Smooth muscle cell (in vitro differentiated cells): ENCODE data around the gene INHBB. TPM values are rescaled to one million over a fixed set of nuclear protein-coding genes. Genes with fewer than 3 reads are reported as not detected.

Experiments
- DNase-seq: peaks from one replicate; lab custom pipeline; 2025; ENCODE audit not compliant: unreplicated experiment; lab: John Stamatoyannopoulos, UW
- H2AFZ ChIP-seq: fragments of 200-600 bp; sonication (generic); 2 replicates; pipeline ENCODE4 v1.6.0; 2016; ENCODE audit warnings: antibody characterized with exemption, low read depth, mild to moderate bottlenecking
- H3F3A ChIP-seq: fragments of 200-600 bp; sonication (generic); 2 replicates; pipeline ENCODE4 v1.6.0; 2017; ENCODE audit warnings: antibody characterized with exemption, low read depth
- H3K27ac ChIP-seq: fragments of 200-600 bp; sonication (generic); 2 replicates; pipeline ENCODE4 v1.5.1; 2016; ENCODE audit warnings: low read depth, mild to moderate bottlenecking
- H3K27me3 ChIP-seq: fragments of 200-600 bp; sonication (generic); 2 replicates; pipeline ENCODE4 v1.6.1; 2016; ENCODE audit warnings: low read depth, mild to moderate bottlenecking
- H3K36me3 ChIP-seq: fragments of 200-600 bp; sonication (generic); 2 replicates; pipeline ENCODE4 v1.5.1; 2016; ENCODE audit warnings: low read depth
- H3K4me1 ChIP-seq: fragments of 200-600 bp; sonication (generic); 2 replicates; pipeline ENCODE4 v1.5.1; 2016; ENCODE audit warnings: low read depth
- H3K4me2 ChIP-seq: fragments of 200-600 bp; sonication (generic); 2 replicates; pipeline ENCODE4 v1.6.0; 2016; ENCODE audit warnings: mild to moderate bottlenecking
- H3K4me3 ChIP-seq: fragments of 200-600 bp; sonication (generic); 2 replicates; pipeline ENCODE4 v1.5.1; 2016; ENCODE audit warnings: mild to moderate bottlenecking
- H3K79me2 ChIP-seq: fragments of 200-600 bp; sonication (generic); 2 replicates; pipeline ENCODE4 v1.6.0; 2016; ENCODE audit warnings: low read depth, mild to moderate bottlenecking
- H3K9ac ChIP-seq: fragments of 200-600 bp; sonication (generic); 2 replicates; pipeline ENCODE4 v1.6.0; 2016; ENCODE audit warnings: low read depth
- H3K9me3 ChIP-seq: fragments of 200-600 bp; sonication (generic); replicated peaks from 2 replicates; pipeline ENCODE4 v1.5.1; 2016; ENCODE audit warnings: low read depth
- H4K20me1 ChIP-seq: fragments of 200-600 bp; sonication (generic); 2 replicates; pipeline ENCODE4 v1.6.0; 2016; ENCODE audit warnings: low read depth
- WGBS: methylation state at CpG from one replicate; pipeline ENCODE4 v1.1.7; 2016; ENCODE audit warnings: low lambda C conversion rate; 5-methylcytosine and 5-hydroxymethylcytosine counted together
- polyA plus RNA-seq: library from polyadenylated mRNA; unstranded; fragments of >200 nt; fragmentation: Nextera tagmentation; extraction: Ambion mirVana; gene quantifications from 2 replicates; pipeline ENCODE4 v1.2.1, GENCODE V29; 2016
- total RNA-seq: library from RNA; depleted of rRNA; stranded (reverse); fragments of >200 nt; gene quantifications from 2 replicates; pipeline ENCODE4 v1.2.3, GENCODE V29; 2014
- TF ChIP-seq, protein P1 (sequence below): fragments of 200-600 bp; sonication (generic); IDR thresholded peaks from 2 replicates; pipeline ENCODE4 v1.5.1; 2017; ENCODE audit warnings: borderline replicate concordance, mild to moderate bottlenecking, antibody characterized with exemption; ENCODE audit not compliant: insufficient read depth, poor library complexity, severe bottlenecking

INHBB gene
- total and polyA plus RNA-seq, 2 experiments from 2014 or later: 0.06 to 0.09 TPM

DNA sequence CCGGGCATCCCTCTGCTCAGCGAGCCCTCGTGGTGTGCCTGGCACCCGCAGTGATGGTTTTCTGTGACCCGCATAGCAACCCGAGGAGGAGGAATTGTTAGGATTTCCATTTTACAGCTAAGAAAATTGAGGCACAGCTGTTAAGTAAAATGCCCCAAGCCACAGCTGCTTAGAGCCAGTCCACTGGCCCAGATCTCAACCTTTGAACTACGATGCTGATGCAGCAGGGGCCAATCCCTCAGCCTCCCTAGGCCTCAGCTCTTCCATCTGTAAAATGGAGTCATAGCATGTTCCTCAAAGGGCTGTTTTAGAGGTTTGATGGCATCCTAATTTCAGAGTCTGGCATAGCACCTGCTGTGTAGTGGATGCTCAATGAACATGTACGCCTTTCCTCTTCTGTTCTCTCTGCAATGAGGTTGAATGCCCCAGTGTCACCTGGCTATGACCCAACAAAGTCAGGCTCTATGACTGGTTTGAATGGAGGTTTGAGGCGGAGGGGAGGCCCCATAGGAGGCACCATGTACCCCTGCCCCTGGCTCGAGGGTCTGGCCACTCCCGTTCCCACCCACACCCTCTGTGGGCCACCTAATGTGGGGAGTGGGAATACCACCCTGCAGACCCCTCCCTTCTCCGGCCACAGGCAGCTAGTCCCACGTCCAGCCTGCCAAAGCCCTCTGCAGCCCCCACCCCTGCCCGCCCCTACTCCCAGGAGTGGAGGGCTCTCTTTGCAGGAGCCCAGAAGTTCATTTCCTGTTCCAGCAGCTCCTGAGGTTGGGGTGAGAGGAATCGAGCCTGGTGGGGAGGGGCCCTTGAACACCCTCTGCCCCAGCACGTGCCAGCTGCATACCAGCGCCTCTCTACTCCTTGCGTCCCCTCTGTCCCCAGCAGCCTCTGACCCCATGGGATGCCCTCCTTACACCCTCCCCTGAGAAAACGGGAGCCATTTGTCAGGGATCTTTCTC lies 31.0 kb downstream of the INHBB start:
- 90% methylated on average over 14 of the region's 19 CpGs for WGBS
- H3K9ac ChIP-seq: no peak overlapping the region
- no peak overlapping the region for H3K27ac ChIP-seq
- H3K4me1 ChIP-seq: peaks cover 2% of the 10 kb centered on the region
- no peak for DNase-seq
- TF ChIP-seq, protein P1, sequence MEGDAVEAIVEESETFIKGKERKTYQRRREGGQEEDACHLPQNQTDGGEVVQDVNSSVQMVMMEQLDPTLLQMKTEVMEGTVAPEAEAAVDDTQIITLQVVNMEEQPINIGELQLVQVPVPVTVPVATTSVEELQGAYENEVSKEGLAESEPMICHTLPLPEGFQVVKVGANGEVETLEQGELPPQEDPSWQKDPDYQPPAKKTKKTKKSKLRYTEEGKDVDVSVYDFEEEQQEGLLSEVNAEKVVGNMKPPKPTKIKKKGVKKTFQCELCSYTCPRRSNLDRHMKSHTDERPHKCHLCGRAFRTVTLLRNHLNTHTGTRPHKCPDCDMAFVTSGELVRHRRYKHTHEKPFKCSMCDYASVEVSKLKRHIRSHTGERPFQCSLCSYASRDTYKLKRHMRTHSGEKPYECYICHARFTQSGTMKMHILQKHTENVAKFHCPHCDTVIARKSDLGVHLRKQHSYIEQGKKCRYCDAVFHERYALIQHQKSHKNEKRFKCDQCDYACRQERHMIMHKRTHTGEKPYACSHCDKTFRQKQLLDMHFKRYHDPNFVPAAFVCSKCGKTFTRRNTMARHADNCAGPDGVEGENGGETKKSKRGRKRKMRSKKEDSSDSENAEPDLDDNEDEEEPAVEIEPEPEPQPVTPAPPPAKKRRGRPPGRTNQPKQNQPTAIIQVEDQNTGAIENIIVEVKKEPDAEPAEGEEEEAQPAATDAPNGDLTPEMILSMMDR: no peak
- H3K36me3 ChIP-seq: no peaks in the 10 kb centered on the region
- H2AFZ ChIP-seq: no peak overlapping the region
- no peak overlapping the region for H3K4me2 ChIP-seq
- no peaks in the 10 kb centered on the region for H3K79me2 ChIP-seq
- H3F3A ChIP-seq: no peaks in the 10 kb centered on the region
- no peaks in the 10 kb centered on the region for H4K20me1 ChIP-seq
- H3K9me3 ChIP-seq: no peaks in the 10 kb centered on the region
- no peak overlapping the region for H3K4me3 ChIP-seq
- peaks cover 30% of the 10 kb centered on the region for H3K27me3 ChIP-seq

DNA sequence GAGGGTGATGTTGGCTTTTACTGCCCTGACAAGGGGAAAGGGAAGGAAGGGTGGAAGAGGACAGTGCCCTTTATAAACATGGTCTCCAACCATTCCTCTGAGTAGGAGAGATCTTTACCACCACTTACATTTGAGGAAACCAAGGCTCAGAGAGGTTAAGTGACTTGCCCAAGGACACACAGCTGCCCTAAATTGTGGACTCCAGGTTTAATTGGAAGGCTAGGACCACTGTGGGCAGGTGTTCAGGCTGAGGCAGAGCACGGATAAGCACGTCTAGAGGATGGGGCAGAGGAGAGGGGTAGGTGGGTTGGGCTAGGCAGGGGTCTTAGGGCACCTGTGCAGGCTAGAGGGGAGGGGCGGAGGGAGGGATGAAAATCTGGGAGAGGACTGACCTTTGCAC lies 32.7 kb downstream of the INHBB start:
- H3K79me2 ChIP-seq: no peaks in the 10 kb centered on the region
- no peak overlapping the region for H3K4me3 ChIP-seq
- no peak overlapping the region for H3K9ac ChIP-seq
- H3F3A ChIP-seq: no peaks in the 10 kb centered on the region
- TF ChIP-seq, protein P1: no peak
- peaks cover 30% of the 10 kb centered on the region for H3K27me3 ChIP-seq
- 70% methylated on average over 2 of the region's 3 CpGs for WGBS
- no peaks in the 10 kb centered on the region for H4K20me1 ChIP-seq
- no peaks in the 10 kb centered on the region for H3K9me3 ChIP-seq
- no peak overlapping the region for H2AFZ ChIP-seq
- peaks cover 2% of the 10 kb centered on the region for H3K4me1 ChIP-seq
- no peak overlapping the region for H3K4me2 ChIP-seq
- no peaks in the 10 kb centered on the region for H3K36me3 ChIP-seq
- DNase-seq: no peak
- no peak overlapping the region for H3K27ac ChIP-seq

DNA sequence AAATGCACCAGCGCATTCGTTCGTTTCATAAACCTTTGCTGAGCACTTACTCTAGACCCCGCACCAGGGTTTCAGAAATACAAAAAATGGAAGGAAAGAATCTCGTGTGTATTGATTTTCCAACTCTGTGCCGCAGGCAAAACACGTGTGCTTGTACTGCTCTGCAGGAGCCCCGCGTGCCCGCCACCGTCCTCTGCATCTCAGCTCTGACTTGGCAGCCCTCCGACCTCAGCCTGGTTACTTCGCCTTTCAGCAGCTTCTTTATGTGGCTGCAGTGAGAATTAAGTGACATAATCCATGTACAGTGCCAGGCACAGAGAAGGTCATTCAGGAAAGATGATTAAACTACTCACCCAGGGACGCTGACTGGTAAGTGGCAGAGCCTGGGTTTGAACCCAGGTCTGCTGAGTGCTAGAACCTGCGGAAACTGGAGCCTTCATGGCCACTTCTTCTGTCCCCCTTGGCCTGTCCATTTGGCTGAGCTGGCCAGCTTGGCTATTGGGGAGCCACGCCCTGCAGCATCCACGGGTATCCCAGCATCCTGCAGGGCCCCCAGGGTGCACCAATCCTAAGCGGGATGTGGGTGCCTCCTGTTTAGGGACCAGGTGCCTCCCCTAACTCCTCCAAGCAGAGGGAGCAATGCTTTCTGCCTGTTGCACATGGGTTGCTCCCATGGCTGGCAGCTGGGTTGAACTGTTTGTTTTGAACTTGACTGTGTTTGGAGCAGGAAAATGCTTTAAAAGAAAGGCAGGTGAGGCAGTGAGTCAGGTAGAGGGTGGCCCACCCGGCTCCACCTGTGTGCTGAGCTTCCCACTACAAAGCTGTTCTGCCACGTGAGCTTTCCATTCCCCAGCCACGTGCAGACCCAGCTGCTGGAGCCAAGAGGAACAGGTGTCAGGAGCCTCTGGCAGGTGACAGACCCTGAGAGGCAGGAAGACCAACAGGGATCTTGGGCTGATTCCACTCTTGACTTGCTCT lies 34.3 kb downstream of the INHBB start:
- no peaks in the 10 kb centered on the region for H3K36me3 ChIP-seq
- no peak overlapping the region for H3K9ac ChIP-seq
- TF ChIP-seq, protein P1: no peak
- no peak for DNase-seq
- 85% methylated on average over 21 of the region's 21 CpGs for WGBS
- H3K4me1 ChIP-seq: no peaks in the 10 kb centered on the region
- no peaks in the 10 kb centered on the region for H4K20me1 ChIP-seq
- H3K79me2 ChIP-seq: no peaks in the 10 kb centered on the region
- H3K4me2 ChIP-seq: no peak overlapping the region
- no peaks in the 10 kb centered on the region for H3K9me3 ChIP-seq
- no peak overlapping the region for H3K27ac ChIP-seq
- no peak overlapping the region for H3K4me3 ChIP-seq
- peaks cover 25% of the 10 kb centered on the region for H3K27me3 ChIP-seq
- no peak overlapping the region for H2AFZ ChIP-seq
- no peaks in the 10 kb centered on the region for H3F3A ChIP-seq
